ENCODE results near the gene AKAP6.
"Not testable (repeated sequence)": the region's sequence is repeated elsewhere in the genome, so short reads cannot be mapped to it uniquely, and the experiment has no call there.

The AKAP6 gene

DNA sequence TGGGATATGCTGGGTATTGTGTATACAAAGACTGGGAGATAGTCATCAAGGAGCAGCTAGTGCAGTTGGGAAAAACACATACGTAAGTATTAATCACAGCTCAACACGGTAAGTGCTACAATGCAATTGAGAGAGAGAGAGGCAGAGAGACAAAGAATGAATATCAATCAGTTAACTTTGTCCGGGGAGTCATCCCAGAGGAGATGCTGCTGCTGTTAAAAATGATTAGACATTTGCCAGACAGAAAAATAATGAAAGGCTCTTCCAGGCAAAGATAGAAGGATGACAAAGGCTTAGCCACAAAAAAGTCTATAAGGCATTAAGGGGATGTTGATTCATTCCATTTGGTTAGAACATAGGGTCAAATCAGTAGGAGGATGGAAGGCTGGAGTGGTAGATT, 45.1 kb downstream of the AKAP6 start:
- no peak for DNase-seq

GRCh38 chr14:32375663-32376062, 46.6 kb downstream of the AKAP6 start:
- DNase-seq = no peak

DNA sequence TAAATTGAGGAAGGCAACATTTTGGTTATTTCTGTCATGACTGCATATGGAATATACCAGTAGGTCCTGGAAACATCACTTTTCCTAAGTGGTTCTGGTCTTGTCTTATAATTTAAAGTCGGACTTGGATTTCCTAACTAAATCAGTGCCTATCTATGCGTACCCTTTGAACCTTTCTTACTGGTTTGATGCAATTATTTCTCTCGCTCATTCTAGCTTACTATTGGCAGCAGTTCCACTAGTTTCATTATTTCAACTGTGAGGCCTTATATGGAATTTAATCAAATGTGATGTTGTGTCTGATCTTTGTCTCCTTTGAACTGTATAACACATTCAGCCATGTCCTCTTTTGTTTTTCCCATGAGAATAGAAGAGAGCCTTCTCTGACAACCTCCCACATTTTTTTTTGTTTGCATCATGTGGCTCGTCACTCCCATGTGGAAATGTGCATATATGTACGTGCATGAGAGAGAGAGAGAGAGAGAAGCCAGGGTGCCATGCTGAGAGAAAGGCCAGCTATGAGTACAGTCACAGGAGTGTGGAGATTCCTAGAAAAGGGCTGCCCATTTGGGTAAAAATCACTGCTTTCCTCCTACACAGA, 48.0 kb downstream of the AKAP6 start:
- DNase-seq = no peak

DNA sequence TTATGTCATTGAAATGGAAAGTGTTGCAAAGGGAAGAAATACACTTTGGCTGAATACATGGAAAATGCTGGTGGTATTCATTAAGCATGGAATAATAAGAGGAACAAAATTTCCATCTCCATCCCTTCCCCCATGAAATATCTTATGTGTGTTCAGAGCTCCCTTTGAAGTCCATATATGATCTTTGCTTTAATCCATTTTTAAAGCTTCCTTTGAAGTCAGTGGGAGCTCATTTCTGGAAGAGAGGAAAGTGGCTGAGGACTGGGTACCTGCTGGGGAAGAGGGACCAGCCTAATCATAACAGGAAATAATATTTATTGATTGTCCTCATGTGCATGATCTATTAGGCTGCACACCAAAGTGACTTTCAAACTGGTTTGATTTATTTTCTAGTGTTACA, 49.2 kb downstream of the AKAP6 start:
- no peak for DNase-seq

GRCh38 chr14:32379447-32379846, 50.3 kb downstream of the AKAP6 start:
- DNase-seq = no peak

GRCh38 chr14:32381869-32382268, 52.8 kb downstream of the AKAP6 start:
- DNase-seq = no peak

DNA sequence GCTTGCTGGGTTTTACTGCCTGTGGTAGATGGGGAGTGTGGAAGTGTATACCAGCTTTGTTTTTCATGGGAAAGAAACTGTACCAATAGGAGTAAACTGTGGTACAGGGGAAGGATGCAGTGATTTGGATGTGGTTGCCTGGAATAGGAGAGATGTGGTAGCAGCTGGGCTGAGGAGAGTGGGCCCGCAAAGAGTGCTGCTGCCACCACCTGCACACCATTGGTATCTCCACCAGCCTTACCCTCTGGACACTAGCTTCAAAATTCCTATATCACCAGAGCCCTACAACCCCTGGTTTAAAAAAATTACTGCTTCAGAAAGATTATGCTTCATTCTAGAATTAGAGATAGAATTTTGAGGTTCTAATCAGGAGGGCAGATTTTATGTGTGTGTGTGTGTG, 53.6 kb downstream of the AKAP6 start:
- DNase-seq = no peak

DNA sequence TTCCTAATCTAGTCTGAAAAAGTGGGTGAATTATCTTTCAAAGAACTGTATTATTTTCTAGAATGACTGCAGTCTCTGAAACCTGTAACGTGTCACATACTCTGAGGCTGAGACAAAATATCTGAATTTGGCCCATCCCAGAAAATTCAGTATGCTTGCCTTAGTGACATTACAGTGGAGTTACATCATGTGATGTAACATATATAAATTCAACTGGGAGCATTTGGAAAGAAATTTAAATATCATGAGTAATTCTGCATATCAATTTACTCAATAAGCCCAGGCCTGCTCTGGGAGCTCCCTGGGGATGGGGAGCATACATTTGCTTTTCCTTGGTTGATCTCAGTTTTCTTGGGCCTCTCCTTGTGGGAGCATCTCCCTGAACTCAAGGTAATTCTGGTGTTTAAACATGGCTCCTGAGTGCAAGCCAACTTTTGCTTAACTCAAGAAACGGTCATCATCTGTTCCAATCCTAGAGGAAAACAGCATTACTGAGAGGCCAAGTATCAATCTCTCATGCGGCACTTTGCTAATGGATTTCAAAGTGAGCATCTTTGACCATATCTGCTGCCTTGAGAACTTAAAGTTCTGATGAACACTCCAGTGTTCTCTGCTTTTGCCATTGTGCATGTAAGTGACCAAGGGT, 54.4 kb downstream of the AKAP6 start:
- DNase-seq = no peak

DNA sequence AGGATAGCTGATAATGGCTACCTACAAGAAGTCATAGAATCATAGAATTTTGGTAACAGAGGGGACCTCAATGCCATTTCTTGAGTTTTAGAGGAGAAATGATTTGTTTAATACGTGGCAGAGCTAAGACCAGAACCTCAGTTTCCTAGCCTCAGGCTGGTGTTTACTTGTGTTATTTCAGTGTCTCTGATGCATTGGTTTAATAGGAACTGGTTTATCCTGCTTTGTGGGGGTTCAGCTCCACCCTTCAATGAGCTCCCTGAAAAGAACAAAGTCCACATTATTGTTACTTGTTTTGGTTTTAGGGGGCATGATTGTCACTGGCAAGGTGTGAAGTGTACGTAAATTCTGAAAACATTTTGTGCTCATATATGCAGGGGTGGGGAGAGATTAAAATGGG, 55.4 kb downstream of the AKAP6 start:
- no peak for DNase-seq

GRCh38 chr14:32387295-32387694, 58.2 kb downstream of the AKAP6 start:
- DNase-seq = not testable (repeated sequence)

DNA sequence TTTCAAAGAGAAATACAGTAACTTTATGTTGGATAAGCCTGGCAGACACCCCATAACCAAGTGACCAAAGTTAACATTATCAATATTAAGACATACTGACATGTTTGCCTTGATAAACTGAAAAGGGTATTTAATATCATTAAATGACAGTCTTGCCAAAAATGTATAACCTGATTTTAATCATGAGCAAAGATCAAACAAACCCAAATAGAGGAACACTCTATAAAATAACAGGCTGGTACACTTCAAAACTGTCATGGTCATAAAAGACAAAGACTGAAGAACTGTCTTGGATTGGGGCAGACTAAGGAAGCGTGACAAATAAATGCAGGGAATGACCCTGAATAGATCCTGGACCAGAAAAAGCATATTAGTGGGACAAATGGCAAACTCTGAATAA, 64.0 kb downstream of the AKAP6 start:
- no peak for DNase-seq

GRCh38 chr14:32394038-32394437, 64.9 kb downstream of the AKAP6 start:
- no peak for DNase-seq

GRCh38 chr14:32396885-32397284, 67.8 kb downstream of the AKAP6 start:
- DNase-seq = no peak

- no peak for DNase-seq
These were observed 69.0 kb downstream of the AKAP6 start for GRCh38 chr14:32397861-32398640.

DNA sequence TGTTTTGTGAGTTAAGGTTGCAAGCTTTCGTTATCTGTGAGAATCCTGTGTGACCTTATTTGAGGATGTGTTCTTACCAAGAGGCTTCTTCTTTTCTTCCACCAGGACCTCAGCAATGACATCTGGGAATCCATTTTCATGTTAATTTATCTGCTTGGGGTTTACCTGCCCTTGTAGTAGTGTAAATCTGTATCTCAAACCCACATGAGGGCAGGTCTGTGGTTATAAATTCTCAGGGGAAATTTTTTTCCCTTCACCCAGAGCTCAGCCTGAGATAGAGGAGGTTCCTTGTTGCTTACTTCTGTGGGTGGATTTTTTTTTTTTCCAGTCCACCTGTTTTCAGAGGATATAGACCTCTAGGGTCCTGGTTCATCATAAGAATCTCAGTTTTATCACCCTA, 70.8 kb downstream of the AKAP6 start:
- no peak for DNase-seq

DNA sequence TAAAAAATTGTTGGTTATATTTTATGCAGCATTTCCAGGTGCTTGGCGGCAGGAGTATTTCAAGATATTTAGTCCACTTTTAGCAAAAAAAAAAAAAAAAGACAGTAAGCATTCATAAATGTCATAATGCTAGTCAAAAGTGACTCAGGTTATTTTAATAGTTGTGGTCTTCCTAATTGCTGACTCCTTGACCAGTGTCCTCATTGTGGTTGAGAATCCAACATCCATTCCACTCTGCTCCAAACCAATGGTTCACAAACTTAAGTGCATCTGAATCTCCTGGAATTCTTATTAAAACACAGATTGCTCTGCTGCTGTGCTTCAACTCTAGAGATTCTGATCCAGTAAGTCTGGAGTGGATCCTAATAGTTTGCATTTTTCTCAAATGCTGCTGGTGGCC, 71.4 kb downstream of the AKAP6 start:
- no peak for DNase-seq

- no peak for DNase-seq
These were observed 73.9 kb downstream of the AKAP6 start for GRCh38 chr14:32403021-32403420.

DNA sequence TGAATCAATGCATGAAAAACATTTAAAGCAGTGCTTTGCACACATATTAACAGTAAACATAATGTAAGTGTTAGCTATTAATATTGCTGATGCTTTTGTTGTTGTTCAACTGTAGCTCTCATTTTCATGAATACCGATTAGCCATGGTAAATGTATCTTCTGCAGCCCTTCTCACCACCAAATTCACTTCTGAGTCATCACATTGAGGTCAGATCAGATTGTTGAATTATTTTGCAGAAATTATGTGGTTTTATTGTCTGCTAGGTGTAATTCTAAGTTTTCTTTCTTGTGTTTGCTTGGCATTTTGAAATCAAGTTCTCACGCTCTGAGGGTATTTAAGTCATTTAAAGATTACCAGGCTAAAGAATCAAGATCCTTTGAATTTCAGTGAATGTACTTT, 74.6 kb downstream of the AKAP6 start:
- DNase-seq = no peak

GRCh38 chr14:32404784-32405573, 75.9 kb downstream of the AKAP6 start:
- no peak for DNase-seq

DNA sequence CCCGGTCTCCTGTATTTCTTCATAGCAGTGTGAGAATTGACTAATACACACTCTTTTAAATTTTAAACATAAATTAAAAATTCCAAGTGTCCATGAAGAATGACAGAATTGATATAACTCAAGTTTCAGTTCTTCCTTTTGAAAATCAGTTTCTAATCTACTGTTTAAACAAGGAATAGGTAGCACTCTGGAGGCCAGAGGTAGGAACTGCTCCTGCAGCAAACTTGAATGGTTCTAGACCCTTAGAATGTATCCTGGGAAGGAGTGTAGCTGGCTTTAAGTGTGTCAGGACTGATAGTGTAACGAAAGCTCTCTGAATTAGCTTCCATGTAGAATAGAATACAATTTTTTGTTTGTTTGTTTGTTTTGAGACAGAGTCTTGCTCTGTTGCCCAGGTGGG, 76.8 kb downstream of the AKAP6 start:
- DNase-seq = no peak

GRCh38 chr14:32407130-32407529, 78.0 kb downstream of the AKAP6 start:
- no peak for DNase-seq

- no peak for DNase-seq
These were observed 78.9 kb downstream of the AKAP6 start for GRCh38 chr14:32408018-32408417.

DNA sequence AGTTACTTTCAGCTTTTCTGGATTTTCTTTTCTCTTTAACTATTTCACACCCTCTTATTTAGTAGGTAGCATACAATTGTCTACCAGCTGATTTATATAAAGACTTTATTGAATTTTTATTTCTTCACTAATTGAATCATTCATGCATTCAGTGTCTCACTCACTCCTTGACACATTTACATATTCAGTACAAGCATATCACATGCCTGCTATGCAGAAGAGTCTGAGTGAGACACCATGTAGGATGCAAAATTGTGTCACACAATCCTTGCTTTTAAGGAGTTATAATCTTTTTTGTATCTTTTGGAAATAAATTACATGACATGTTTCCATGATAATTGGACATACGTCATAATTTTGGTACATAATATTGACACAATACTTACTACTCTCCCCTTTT, 83.0 kb downstream of the AKAP6 start:
- no peak for DNase-seq

DNA sequence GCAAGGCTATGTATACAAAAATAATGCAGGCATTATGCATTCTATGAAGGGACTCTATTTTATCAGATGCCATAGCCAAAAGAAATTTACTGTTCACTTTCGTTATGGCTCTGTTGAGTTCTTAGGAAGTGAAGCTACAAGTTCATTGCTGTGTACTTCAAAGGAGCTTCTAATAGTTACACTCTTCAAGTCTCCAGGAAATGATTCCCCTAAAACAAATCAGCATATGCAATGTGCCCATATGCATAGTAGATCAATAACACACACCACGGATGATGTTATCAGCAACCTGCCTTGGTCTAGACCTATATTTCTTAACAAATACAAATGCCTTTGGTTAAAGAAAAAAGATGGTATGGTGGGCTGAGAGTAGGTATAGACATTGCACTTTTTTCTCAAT, 83.4 kb downstream of the AKAP6 start:
- DNase-seq = no peak

All from activated T-cell treated with anti-CD3 and anti-CD28 coated beads, Interleukin-2, amount 50 U/mL, for 48 hours (primary cell).